Body of pancreas (tissue), 4 donors: ENCODE measurements around the gene CENPL.

Experiments
- CTCF ChIP-seq, 7 experiments: fragments of 450-650 bp in 4 of 7; fragments of 200-600 bp in 3 of 7; sonication (generic) in 3 of 7; IDR thresholded peaks; one replicate each; pipeline ENCODE4 v1.5.1; 2016 to 2019; ENCODE audit warnings: antibody characterized with exemption in 7 of 7
- POLR2A ChIP-seq, 3 donors: fragments of 450-650 bp; IDR thresholded peaks; one replicate each; pipeline ENCODE4 v1.6.1; 2016; ENCODE audit warnings: antibody characterized with exemption in 3 of 3, mild to moderate bottlenecking in 2 of 3

GRCh38 chr1:173824315-173825081 lies at the start of gene CENPL, which contains the start of gene DARS2:
- TF ChIP-seq CTCF (IDR thresholded peaks at IDR 0.05): peak in 1 of 7 experiments; percentile 8
- TF ChIP-seq POLR2A (IDR thresholded peaks at IDR 0.05): peak; percentile 30 to 81 (median 75)
